Fibroblast of lung (primary cell): ENCODE measurements around the gene SMG6.

ENCODE experiments used
- CTCF ChIP-seq, 2 donors: IDR thresholded peaks in 1 of 2; conservative IDR thresholded peaks in 1 of 2; 1 replicate in 1 of 2; 2 replicates in 1 of 2; pipeline ENCODE4 v1.5.1; 2011 to 2012; ENCODE audit warnings: low read length in 2 of 2, control low read depth in 1 of 2, inconsistent platforms in 1 of 2, low read depth in 1 of 2, mild to moderate bottlenecking in 1 of 2
- EZH2 ChIP-seq: IDR thresholded peaks from 2 replicates; pipeline ENCODE4 v1.5.1; 2012; ENCODE audit warnings: low read length, control low read depth, mild to moderate bottlenecking; ENCODE audit errors: missing control alignments

GRCh38 chr17:2123375-2124251 is 180.0 kb downstream of the SMG6 start:
- TF ChIP-seq CTCF (conservative IDR thresholded peaks at IDR 0.05 in 1 of 2, IDR thresholded peaks at IDR 0.05 in 1 of 2; ENCODE audit: low read depth in 1 of 2, low read length in 2 of 2) = no peak
- no peak for TF ChIP-seq EZH2
